Measurements from ENCODE around the gene CNST. TPM values are rescaled to one million over a fixed set of nuclear protein-coding genes. Genes with fewer than 3 reads are reported as not detected.

CNST gene
- total RNA-seq, 1 experiment from 2014 or later, result 21.7 TPM

GRCh38 chr1:246607462-246607861 lies 41.2 kb downstream of the CNST start:
- intact Hi-C loops (cut with micrococcal nuclease; ENCODE audit: unreplicated experiment), result loop anchor here (5.0 kb wide), 1 partner anchor 100 kb away; the partner anchor contains the start of gene SMYD3
- TF ChIP-seq CTCF (IDR thresholded peaks at IDR 0.05; ENCODE audit: unreplicated experiment), result no peak
- peaks cover 4% of the 10 kb centered on the region for H3K9me3 Mint-ChIP-seq (ENCODE audit: low read depth, unreplicated experiment)
- H3K4me3 Mint-ChIP-seq (ENCODE audit: low read depth, unreplicated experiment), result no peak overlapping the region
- no TSS peak for BruUV-seq (replicated peaks)
- H3K27me3 Mint-ChIP-seq (ENCODE audit: unreplicated experiment), result no peaks in the 10 kb centered on the region
- no peak for DNase-seq
- H3K36me3 Mint-ChIP-seq (ENCODE audit: insufficient read depth, unreplicated experiment), result peaks cover 10% of the 10 kb centered on the region
- CTCF ChIA-PET, result no interaction called here
- H3K27ac Mint-ChIP-seq (ENCODE audit: unreplicated experiment), result peak overlapping the region; percentile 27
- peaks cover 20% of the 10 kb centered on the region for H3K4me1 Mint-ChIP-seq (ENCODE audit: low read depth, unreplicated experiment)

- Mint-ChIP-seq H3K4me1 (ENCODE audit: low read depth, unreplicated experiment) (peaks cover 20% of the 10 kb centered on the region), H3K36me3 (ENCODE audit: insufficient read depth, unreplicated experiment) (peaks cover 10% of the 10 kb centered on the region), H3K9me3 (ENCODE audit: low read depth, unreplicated experiment) (no peaks in the 10 kb centered on the region), H3K27ac (ENCODE audit: unreplicated experiment) (peak overlapping the region; percentile 85), H3K27me3 (ENCODE audit: unreplicated experiment) (no peaks in the 10 kb centered on the region), H3K4me3 (ENCODE audit: low read depth, unreplicated experiment) (peak overlapping the region; percentile 49)
- BruUV-seq (replicated peaks), result no TSS peak
- intact Hi-C loops (cut with micrococcal nuclease; ENCODE audit: unreplicated experiment), result loop anchor here (1.0 to 5.0 kb wide), 2 partner anchors 42 to 101 kb away; partner anchors contain the start of genes CNST, SMYD3 and TFB2M
- peak; percentile 92 for DNase-seq
- peak; percentile 38 for TF ChIP-seq CTCF (IDR thresholded peaks at IDR 0.05; ENCODE audit: unreplicated experiment)
- CTCF ChIA-PET, result interaction anchor here (0.5 to 1.3 kb wide), 6 partner anchors 9 to 1310 kb away, joined by 3 to 5 read pairs (median 4); no protein-coding TSS in a partner anchor
Measured at GRCh38 chr1:246608616-246609376, 42.5 kb downstream of the CNST start.

GRCh38 chr1:246609632-246610031 lies 43.4 kb downstream of the CNST start:
- DNase-seq, result no peak
- H3K9me3 Mint-ChIP-seq (ENCODE audit: low read depth, unreplicated experiment), result no peaks in the 10 kb centered on the region
- peak overlapping the region; percentile 85 for H3K27ac Mint-ChIP-seq (ENCODE audit: unreplicated experiment)
- H3K4me1 Mint-ChIP-seq (ENCODE audit: low read depth, unreplicated experiment), result peaks cover 20% of the 10 kb centered on the region
- intact Hi-C loops (cut with micrococcal nuclease; ENCODE audit: unreplicated experiment), result loop anchor here (1.0 to 5.0 kb wide), 2 partner anchors 43 to 102 kb away; partner anchors contain the start of genes CNST, SMYD3 and TFB2M
- H3K27me3 Mint-ChIP-seq (ENCODE audit: unreplicated experiment), result no peaks in the 10 kb centered on the region
- no peak for TF ChIP-seq CTCF (IDR thresholded peaks at IDR 0.05; ENCODE audit: unreplicated experiment)
- no TSS peak for BruUV-seq (replicated peaks)
- no peak overlapping the region for H3K4me3 Mint-ChIP-seq (ENCODE audit: low read depth, unreplicated experiment)
- peaks cover 10% of the 10 kb centered on the region for H3K36me3 Mint-ChIP-seq (ENCODE audit: insufficient read depth, unreplicated experiment)
- CTCF ChIA-PET, result no interaction called here

- Mint-ChIP-seq H3K27me3 (ENCODE audit: unreplicated experiment) (no peaks in the 10 kb centered on the region), H3K36me3 (ENCODE audit: insufficient read depth, unreplicated experiment) (peaks cover 10% of the 10 kb centered on the region), H3K4me3 (ENCODE audit: low read depth, unreplicated experiment) (no peak overlapping the region), H3K9me3 (ENCODE audit: low read depth, unreplicated experiment) (no peaks in the 10 kb centered on the region), H3K27ac (ENCODE audit: unreplicated experiment) (no peak overlapping the region), H3K4me1 (ENCODE audit: low read depth, unreplicated experiment) (peaks cover 20% of the 10 kb centered on the region)
- no TSS peak for BruUV-seq (replicated peaks)
- intact Hi-C loops (cut with micrococcal nuclease; ENCODE audit: unreplicated experiment), result no loop called here
- DNase-seq, result no peak
- CTCF ChIA-PET, result interaction anchor here (0.5 kb wide), 1 partner anchor 645 kb away, joined by 4 read pairs; no protein-coding TSS in a partner anchor
- no peak for TF ChIP-seq CTCF (IDR thresholded peaks at IDR 0.05; ENCODE audit: unreplicated experiment)
Measured at GRCh38 chr1:246613096-246613758, 47.0 kb downstream of the CNST start.

Data from Calu3 (cell line).